Thyroid gland (tissue), 4 donors: ENCODE results near the gene ECT2L. TPM values are rescaled to one million over a fixed set of nuclear protein-coding genes. Genes with fewer than 3 reads are reported as not detected.

Experiments
- DNase-seq, 2 donors: peaks; one replicate each; pipeline ENCODE4 v3.0.0-alpha.2; 2019
- H3K27ac ChIP-seq, 3 donors: fragments of 200-600 bp; sonication (generic); 1 replicate in 2 of 3; 2 replicates in 1 of 3; pipeline ENCODE4 v1.5.1; 2016 to 2019; ENCODE audit warnings: mild to moderate bottlenecking in 1 of 3, moderate library complexity in 1 of 3
- H3K27me3 ChIP-seq: fragments of 200-600 bp; sonication (generic); one replicate; pipeline ENCODE4 v1.5.1; 2019
- H3K36me3 ChIP-seq, 2 donors: fragments of 200-600 bp; sonication (generic); one replicate each; pipeline ENCODE4 v1.5.1; 2016 to 2019
- H3K4me1 ChIP-seq, 2 donors: fragments of 200-600 bp; sonication (generic); one replicate each; pipeline ENCODE4 v1.5.1; 2017 to 2019
- H3K4me3 ChIP-seq, 3 donors: fragments of 200-600 bp; sonication (generic); replicated peaks in 1 of 3; 1 replicate in 2 of 3; 2 replicates in 1 of 3; pipeline ENCODE4 v1.5.1; 2016; ENCODE audit warnings: mild to moderate bottlenecking in 1 of 3
- H3K9me3 ChIP-seq: fragments of 200-600 bp; sonication (generic); one replicate; pipeline ENCODE4 v1.5.1; 2017
- CTCF ChIP-seq, 6 experiments: fragments of 200-600 bp in 3 of 6; fragments of 450-650 bp in 3 of 6; sonication (generic) in 3 of 6; IDR thresholded peaks; one replicate each; pipeline ENCODE4 v1.5.1; 2016 to 2019; ENCODE audit warnings: antibody characterized with exemption in 6 of 6, mild to moderate bottlenecking in 2 of 6, inconsistent platforms in 1 of 6, moderate library complexity in 1 of 6
- POLR2A ChIP-seq, 2 donors: fragments of 450-650 bp; IDR thresholded peaks; one replicate each; pipeline ENCODE4 v1.6.1; 2017; ENCODE audit warnings: antibody characterized with exemption in 2 of 2, mild to moderate bottlenecking in 2 of 2, moderate library complexity in 1 of 2
- WGBS, 2 donors: methylation state at CpG; one replicate each; pipeline ENCODE4 v1.1.5; 2017; 5-methylcytosine and 5-hydroxymethylcytosine counted together
- intact Hi-C: fragments of 100-400 bp; cut with DNase I; formaldehyde crosslinking; loops from one replicate; pipeline ENCODE4 v1.15.1; 2023
- total RNA-seq, 4 donors: library from RNA; depleted of rRNA; stranded (reverse); fragments of >200 nt; gene quantifications; one replicate each; pipeline ENCODE4 v1.2.3, GENCODE V29; 2016

Gene ECT2L
- total RNA-seq, 4 donors from 2014 or later, result 0.11 to 8.7 (median 0.16) TPM

DNA sequence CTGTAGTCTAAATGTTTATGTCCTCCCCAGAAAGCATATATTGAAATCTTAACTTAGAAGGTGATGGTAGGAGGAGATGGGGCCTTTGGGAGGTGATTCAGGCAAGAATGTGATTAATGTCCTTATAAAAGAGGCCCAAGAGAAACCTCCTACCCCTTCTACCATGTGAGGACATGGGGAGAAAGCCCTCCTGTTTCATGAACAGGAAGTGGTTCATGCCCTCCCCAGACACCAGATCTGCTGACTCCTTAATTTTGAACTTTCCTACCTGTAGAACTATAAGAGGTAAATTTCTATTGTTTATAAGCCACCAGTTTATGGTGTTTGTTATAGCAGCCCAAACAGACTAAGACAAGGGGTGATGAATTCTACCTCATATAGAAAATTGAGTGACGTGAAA is 8.7 kb upstream of the ECT2L start:
- DNase-seq, result no peak
- no peaks in the 10 kb centered on the region for H3K4me1 ChIP-seq
- H3K9me3 ChIP-seq, result no peaks in the 10 kb centered on the region
- 98 to 99% methylated on average over 1 of the region's 1 CpG for whole genome bisulfite sequencing, 2 donors
- no peak overlapping the region for H3K27ac ChIP-seq
- H3K4me3 ChIP-seq, result no peak overlapping the region
- peaks cover 25 to 30% of the 10 kb centered on the region in 2 donors for H3K36me3 ChIP-seq
- no peaks in the 10 kb centered on the region for H3K27me3 ChIP-seq
- intact Hi-C loops, result no loop called here
- TF ChIP-seq POLR2A (IDR thresholded peaks at IDR 0.05) (no peak), CTCF (IDR thresholded peaks at IDR 0.05) (no peak)

DNA sequence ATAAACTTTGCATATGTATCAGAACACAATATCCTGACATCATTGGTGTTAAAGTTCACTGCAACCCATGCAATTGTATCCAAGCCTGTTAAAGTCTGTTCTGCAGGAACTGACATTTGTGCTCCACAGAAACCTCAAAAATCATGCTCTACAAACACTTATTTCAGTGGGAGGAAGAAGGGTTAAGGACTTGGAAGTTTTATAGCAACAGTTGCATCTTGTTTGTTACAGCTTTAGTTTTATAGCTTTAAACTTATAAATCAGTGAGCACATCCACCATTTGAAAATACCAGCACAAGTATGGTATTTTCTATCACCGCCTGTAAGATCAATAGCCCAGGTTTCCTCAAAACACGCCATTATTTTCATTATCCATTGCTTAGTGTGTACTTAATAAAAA is 884 bp downstream of the ECT2L start:
- Histone ChIP-seq H3K27ac (no peak overlapping the region), H3K9me3 (no peaks in the 10 kb centered on the region), H3K36me3 (no peaks in the 10 kb centered on the region), H3K4me1 (no peaks in the 10 kb centered on the region), H3K4me3 (no peak overlapping the region), H3K27me3 (no peaks in the 10 kb centered on the region)
- intact Hi-C loops, result no loop called here
- no peak for DNase-seq
- WGBS, 2 donors, result 94 to 95% methylated on average over 2 of the region's 2 CpGs
- TF ChIP-seq POLR2A (IDR thresholded peaks at IDR 0.05), result no peak
- no peak for TF ChIP-seq CTCF (IDR thresholded peaks at IDR 0.05)

- no peak for DNase-seq
- TF ChIP-seq CTCF (IDR thresholded peaks at IDR 0.05) (no peak), POLR2A (IDR thresholded peaks at IDR 0.05) (no peak)
- Histone ChIP-seq H3K9me3 (no peaks in the 10 kb centered on the region), H3K36me3 (no peaks in the 10 kb centered on the region), H3K27ac (no peak overlapping the region), H3K27me3 (no peaks in the 10 kb centered on the region), H3K4me3 (no peak overlapping the region), H3K4me1 (no peaks in the 10 kb centered on the region)
- 88 to 95% methylated on average over 4 of the region's 4 CpGs for WGBS, 2 donors
- intact Hi-C loops, result no loop called here
Observed at GRCh38 chr6:138797806-138798446, 2.0 kb downstream of the ECT2L start.

DNA sequence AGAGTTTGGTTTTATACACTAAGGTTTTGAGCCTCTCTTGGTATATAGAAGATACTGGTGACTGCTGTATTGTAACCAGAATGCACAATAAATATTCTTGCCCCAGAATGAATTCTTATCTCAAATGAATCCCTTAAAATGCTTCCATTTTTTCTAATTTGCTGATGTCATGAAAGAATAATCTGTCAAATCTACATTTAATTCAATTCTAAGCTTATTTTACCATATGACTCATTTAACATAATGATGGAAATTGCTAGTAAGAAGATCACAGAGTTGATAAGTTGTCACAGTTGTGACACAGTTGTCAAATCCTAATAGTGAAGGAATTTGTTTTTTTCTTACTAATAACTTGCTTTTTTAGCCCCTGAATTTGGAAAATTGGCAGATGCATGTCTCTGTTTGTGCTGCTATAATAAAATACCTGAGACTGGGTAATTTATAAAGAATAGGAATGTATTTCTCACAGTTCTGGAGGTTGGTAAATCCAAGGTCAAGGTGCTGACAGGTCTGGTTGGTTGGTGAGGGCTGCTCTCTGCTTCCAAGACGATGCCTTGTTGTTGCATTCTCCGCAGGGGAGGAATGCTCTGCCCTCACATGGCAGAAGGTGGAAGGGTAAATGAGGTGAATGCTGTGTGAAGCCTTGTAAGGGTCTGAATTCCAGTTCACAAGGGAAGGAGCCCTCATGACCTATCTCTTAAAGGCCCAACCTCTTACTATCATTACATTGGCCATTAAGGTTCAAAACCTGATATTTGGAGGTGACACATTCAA is 4.7 kb downstream of the ECT2L start:
- no peaks in the 10 kb centered on the region for H3K27me3 ChIP-seq
- no peaks in the 10 kb centered on the region for H3K9me3 ChIP-seq
- no peak overlapping the region for H3K27ac ChIP-seq
- no peaks in the 10 kb centered on the region for H3K36me3 ChIP-seq
- no peaks in the 10 kb centered on the region for H3K4me1 ChIP-seq
- intact Hi-C loops, result no loop called here
- DNase-seq, result no peak
- 79 to 82% methylated on average over 2 of the region's 2 CpGs for WGBS, 2 donors
- no peak overlapping the region for H3K4me3 ChIP-seq
- no peak for TF ChIP-seq CTCF (IDR thresholded peaks at IDR 0.05)
- TF ChIP-seq POLR2A (IDR thresholded peaks at IDR 0.05), result no peak

GRCh38 chr6:138803331-138803730 is 7.4 kb downstream of the ECT2L start:
- H3K27ac ChIP-seq, result no peak overlapping the region
- TF ChIP-seq POLR2A (IDR thresholded peaks at IDR 0.05), result no peak
- no peak for DNase-seq
- H3K9me3 ChIP-seq, result no peaks in the 10 kb centered on the region
- intact Hi-C loops, result no loop called here
- H3K4me1 ChIP-seq, result no peaks in the 10 kb centered on the region
- H3K36me3 ChIP-seq, result no peaks in the 10 kb centered on the region
- 89 to 97% methylated on average over 2 of the region's 2 CpGs for WGBS, 2 donors
- H3K27me3 ChIP-seq, result no peaks in the 10 kb centered on the region
- H3K4me3 ChIP-seq, result no peak overlapping the region
